Gastrocnemius medialis (tissue), 4 donors: Measurements from ENCODE around the gene LCK.

Experiments used
- POLR2A ChIP-seq, 2 donors: fragments of 450-650 bp; IDR thresholded peaks; one replicate each; pipeline ENCODE4 v1.6.1; 2017; ENCODE audit warnings: antibody characterized with exemption in 2 of 2, mild to moderate bottlenecking in 2 of 2, moderate library complexity in 2 of 2
- TF ChIP-seq, protein P1 (sequence below), 5 experiments: fragments of 450-650 bp in 3 of 5; fragments of 200-600 bp in 2 of 5; sonication (generic) in 2 of 5; IDR thresholded peaks in 4 of 5; conservative IDR thresholded peaks in 1 of 5; 1 replicate in 4 of 5; 2 replicates in 1 of 5; pipeline ENCODE4 v1.5.1; 2016 to 2019; ENCODE audit warnings: antibody characterized with exemption in 5 of 5, mild to moderate bottlenecking in 3 of 5, moderate library complexity in 3 of 5

DNA sequence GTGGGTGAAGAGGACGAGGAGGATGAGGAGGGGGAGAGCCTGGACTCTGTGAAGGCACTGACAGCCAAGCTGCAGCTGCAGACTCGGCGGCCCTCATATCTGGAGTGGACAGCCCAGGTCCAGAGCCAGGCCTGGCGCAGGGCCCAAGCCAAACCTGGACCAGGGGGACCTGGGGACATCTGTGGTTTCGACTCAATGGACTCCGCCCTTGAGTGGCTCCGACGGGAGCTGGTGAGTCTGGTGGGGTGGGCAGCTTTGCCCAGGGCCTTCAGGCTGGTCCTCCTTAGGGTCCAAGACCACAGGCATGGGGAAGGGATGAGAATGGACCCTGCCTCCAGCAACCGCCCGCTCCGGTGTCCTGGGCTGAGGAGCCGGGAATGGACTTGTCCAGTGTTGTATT is 3.6 kb upstream of the LCK start:
- TF ChIP-seq, protein P1, sequence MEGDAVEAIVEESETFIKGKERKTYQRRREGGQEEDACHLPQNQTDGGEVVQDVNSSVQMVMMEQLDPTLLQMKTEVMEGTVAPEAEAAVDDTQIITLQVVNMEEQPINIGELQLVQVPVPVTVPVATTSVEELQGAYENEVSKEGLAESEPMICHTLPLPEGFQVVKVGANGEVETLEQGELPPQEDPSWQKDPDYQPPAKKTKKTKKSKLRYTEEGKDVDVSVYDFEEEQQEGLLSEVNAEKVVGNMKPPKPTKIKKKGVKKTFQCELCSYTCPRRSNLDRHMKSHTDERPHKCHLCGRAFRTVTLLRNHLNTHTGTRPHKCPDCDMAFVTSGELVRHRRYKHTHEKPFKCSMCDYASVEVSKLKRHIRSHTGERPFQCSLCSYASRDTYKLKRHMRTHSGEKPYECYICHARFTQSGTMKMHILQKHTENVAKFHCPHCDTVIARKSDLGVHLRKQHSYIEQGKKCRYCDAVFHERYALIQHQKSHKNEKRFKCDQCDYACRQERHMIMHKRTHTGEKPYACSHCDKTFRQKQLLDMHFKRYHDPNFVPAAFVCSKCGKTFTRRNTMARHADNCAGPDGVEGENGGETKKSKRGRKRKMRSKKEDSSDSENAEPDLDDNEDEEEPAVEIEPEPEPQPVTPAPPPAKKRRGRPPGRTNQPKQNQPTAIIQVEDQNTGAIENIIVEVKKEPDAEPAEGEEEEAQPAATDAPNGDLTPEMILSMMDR (IDR thresholded peaks at IDR 0.05 in 4 of 5, conservative IDR thresholded peaks at IDR 0.05 in 1 of 5): no peak
- TF ChIP-seq POLR2A (IDR thresholded peaks at IDR 0.05): no peak
